ENCODE measurements around the gene RAB11FIP2.

Gene RAB11FIP2

DNA sequence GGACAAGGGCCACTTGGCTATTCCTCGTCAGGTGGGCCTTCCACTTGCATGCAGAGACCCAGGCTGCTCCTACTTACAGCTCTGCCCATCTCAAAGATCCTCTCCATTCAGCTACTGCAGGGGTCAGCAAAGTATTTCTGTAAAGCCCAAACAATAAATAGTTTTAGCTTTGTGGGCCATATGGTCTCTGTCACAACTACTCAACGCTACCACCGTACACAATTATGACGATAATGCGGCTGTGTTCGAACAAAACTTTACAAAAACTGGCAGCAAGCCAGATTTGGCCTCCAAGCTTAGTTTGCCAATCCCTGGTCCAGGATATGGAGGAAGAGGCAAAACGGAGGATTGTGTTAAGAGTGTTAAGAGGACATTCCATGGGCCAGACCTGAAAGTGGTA, 12.8 kb downstream of the RAB11FIP2 start:
- DNase-seq, result no peak

DNA sequence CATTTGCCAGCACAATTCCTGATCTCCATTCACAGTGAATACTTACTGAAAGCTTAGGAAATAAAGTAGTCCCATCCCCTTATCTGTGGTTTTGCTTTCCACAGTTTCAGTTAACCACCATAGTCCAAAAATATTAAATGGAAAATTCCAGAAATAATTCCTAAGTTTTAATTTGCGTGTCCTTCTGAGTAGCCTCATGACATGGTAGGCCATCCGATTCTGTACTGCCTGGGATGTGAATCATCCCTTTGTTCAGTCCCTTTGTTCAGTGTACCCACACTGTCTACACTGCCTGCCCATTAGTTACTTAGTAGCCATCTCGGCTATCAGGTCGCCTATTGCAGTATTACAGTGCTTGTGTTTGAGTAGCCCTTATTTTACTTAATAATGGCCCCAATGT, 14.2 kb downstream of the RAB11FIP2 start:
- no peak for DNase-seq

DNA sequence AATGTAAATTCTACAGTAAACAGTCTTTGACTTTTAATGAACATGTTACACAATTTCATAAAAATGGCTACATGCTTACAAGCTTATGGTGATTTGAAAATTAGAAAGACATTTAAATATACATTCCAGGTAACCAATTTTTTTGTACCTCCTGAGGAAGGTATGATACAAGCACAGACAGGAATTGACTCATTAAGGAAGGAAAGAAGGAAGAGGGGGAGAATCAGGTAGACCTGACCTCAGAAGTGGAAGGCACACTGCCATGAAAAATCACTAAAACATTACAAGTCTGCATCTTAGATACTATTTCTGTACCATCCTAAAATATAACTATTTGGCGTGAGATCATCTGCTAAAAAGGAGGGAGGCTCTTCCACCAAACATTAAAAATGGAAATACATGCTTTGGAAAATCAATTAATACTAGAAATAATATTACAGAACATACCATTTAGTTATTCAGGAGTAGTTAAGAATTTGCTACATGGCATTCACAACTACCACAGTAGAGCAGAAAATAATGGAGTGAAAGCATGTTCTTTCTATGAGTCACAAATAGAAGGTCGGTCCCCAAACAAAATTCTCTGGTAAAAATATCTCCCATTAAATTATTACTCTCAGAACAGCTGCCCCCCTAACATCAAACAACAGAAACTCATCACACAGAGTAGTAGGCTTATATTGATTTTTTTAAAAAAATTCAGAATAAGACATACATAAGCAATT, 15.2 kb downstream of the RAB11FIP2 start:
- no peak for DNase-seq

DNA sequence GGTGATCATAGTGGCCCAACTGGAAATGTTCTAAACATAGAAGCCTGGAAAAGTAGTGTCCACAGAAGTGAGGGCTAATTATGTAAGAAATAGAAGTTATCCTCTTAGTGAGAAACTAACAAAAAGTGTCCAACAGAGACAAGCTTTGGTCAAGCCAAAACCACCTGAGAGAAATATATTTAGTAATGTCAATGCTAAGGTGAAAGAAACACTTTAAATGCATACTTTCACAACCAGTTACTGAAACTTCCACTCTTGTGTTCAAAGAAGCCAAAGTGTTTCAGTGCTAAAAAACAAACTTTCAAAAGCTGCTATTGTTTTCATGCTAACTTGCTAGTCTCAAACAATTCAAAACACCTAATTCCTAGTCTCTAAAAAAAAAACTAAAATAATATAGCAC, 18.1 kb downstream of the RAB11FIP2 start:
- no peak for DNase-seq

DNA sequence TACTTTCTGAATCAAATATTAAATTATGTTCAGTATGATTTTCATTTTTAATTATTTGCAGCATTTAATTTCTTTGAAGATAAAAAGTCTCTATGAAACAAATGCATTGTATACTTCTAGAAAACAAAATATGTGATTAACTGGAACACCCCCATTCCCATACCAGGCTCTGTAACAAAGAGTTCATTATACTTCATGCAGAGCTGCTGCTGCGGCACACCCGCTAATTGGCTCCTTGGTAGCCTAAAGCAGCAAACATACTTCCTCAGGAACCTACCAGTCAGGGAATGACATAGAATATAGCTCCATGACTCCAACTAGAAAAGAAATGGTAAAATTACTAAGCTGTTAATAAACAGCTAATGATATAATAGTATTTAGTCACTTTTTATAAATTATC, 19.3 kb downstream of the RAB11FIP2 start:
- no peak for DNase-seq

DNA sequence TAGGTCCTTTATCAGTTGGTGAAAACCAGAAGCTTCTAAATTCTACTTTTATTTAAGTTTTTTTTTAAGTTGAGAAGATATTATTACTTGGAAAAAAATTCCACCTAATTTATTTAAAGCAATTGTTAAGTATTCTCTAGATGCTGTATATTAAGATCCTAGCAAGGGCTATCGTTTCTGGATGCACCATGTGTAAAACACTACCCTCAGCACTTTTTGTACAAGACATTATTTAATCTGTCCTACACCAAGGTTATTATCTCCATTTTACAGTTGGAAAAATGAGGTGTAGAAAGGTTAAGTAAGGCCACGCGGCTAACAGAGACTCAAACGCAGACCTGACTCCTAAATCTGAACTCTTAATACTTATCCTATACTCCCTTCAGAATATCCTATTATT, 19.8 kb downstream of the RAB11FIP2 start:
- DNase-seq, result no peak

DNA sequence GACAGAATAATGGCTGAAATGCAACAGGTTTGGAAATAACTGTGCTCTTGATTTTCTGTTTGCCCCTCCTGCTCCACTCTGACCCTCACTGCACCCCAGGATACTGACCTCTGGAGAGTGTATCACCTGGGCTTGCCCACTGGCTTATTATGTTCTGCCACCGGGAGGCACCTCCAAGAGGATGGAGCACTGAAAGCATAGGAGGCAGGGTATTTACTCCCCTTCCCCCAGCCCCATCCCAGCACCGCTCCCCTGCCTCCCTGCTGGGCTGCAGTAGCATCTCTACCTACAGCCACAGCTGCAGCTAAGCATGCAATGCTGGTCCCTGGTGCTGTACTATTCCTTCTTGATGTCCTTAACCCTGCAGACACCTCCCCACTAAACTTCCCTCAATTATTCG, 26.4 kb downstream of the RAB11FIP2 start:
- DNase-seq, result no peak

DNA sequence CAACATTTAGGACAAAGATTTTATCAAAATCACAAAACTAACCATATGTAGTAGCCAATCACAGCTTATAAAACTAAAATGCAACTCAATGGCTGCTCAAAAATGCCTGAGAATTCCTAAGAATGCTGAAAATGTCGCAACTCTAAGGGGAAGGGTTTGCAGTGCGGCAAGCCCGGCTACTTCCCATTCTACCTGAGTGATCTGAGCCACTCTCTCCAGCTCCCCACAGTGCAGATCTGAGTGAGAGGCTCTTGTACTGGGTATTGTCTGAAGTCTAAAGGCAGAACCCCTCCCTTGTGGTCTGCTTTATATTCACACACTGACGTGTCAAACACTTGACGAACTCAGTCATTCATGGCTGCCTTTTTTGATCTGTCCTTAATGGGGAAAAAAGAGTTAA, 28.9 kb downstream of the RAB11FIP2 start:
- no peak for DNase-seq

DNA sequence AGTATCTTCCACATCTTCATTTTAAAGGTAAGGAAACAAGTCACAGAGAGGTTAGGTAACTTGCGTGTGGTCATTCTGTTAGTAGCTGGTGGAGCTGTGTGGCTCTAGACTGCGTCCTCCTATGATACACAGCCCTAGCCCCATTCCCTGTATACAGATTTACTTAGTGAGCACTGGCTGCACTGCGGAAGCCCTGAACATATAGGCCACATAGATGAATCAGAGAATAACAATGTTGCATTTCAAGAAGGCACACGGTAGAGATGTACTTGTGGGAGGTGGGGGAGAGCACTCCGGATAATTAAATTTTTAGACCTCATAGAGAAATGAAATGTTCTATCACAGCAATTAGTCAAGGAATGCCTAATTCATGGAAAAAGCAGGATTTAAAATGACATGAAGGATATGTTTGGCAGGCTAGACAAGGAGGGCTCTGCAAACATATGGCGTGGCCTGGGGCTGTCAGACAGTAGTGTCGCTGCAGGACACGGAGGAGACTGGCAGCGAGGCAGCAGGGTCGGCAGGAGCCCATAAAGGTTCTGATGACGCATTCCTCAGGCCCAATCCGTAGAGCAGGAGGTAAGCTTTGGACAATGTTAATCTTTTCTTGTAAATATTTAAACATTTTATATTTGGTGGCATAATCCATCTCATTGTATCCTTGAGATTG, 29.5 kb downstream of the RAB11FIP2 start:
- DNase-seq, result no peak

DNA sequence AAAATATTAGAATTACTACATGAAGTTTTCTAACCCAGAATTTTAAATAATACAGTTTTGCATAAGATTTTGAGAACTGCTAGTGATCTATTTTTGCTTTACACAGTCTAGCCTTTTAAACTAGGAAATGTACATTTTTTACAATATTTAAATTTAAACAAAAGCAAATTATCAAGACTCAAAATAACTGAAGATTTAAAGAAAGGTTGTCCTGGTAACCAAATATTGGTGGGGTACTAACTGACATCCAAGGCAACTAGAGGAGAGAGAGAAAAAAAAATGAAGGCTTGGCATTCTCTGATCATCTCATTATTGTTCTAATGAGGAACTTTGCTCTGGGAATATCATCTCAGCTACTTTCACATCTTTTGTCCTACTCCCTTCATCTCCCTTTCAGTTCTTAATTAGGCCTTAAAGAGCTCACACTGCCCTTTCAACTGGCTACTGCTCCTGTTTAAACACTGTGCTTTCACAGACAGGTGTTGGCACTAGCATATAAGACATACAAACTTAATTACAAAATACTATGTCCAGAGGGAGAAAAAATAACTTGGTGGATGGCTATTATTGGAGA, 33.7 kb downstream of the RAB11FIP2 start:
- DNase-seq, result no peak

DNA sequence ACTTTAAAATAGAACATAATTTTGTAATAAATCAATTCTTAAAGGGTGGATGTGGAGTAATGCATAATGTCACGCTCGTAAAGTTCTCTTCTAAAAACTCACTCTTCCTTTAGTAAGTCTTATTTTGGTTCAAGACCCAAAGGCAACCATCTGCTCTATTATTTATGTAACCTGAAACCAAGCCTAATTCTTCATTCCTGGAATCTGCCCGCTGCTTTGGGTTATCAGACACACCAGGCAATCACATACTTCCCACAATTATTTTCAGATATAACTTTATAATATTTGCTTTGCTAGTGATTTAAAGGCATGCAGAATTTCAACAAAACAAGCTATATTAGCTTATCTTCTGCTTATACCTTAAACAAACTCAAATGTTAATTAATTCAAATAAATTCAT, 39.0 kb downstream of the RAB11FIP2 start:
- no peak for DNase-seq

DNA sequence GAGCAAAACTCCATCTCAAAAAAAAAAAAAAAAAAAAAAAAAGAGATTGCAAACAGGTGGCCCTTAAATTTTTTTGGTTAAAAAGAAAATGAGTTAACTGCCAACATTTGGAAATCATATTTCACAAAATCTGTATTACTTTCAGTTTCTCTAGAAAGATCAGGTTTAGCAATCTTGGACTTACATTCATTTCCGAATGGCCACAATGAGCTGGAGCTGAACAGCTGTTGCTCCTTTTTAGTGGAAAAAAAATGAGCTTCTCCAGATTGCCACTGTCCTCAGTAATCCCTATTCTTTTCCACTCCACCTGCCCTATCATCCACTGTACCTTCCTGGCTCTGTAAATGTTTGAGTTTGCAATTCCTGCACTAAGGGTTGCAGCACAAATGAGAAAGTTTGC, 43.6 kb downstream of the RAB11FIP2 start:
- DNase-seq, result no peak

DNA sequence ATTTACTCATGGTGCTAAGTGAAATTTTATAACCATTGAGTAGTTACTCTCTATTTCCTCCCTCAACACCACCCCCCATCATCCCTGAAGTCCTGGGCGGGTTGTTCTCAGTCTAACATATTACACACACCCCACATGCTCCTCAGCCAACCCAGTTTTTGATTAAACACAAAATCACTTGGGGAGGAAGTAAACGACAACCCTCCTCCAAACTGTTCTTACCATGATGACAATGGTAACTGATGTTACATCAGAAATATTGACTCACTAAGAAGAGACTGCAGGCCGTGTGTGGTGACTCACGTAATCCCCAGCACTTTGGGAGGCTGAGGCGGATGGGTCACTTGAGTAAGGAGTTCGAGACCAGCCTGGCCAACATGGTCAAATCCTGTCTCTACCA, 44.2 kb downstream of the RAB11FIP2 start:
- DNase-seq, result no peak

DNA sequence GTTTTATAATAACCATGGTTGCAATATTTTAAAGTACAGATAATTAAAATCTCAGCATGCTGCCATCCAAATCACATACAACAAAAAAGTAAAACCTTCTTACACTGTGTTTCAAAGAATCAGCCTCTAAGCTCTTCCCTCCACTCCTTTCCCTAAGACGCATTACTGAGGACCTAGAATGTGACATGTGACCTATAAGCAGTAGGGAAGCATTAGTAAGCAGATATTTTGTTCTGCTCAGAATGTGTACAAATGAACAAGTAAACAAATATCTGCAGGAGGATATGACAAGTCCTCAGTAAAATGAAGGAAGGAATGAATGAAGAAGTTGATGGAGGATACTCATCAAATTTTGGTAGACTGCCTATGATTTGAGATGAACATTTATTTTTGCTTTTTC, 49.1 kb downstream of the RAB11FIP2 start:
- DNase-seq, result no peak

DNA sequence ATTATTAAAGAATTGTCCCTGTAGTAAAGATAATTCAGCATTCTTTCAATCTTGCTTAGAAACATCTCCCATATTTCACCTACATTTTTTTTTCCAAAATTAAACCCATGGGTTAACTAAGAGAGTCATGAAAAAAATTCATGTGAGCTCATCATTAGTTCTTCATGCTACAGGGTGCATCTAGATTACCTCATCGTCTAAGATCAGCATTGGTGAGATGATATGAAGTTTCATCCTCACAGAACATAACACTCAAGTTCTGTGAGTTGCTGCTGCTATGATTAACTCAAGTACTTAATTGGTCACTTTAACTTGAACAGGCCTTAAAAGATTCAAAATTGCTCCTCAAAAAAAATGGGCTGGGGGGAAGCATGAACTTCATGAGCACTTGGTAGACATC, 50.0 kb downstream of the RAB11FIP2 start:
- no peak for DNase-seq

DNA sequence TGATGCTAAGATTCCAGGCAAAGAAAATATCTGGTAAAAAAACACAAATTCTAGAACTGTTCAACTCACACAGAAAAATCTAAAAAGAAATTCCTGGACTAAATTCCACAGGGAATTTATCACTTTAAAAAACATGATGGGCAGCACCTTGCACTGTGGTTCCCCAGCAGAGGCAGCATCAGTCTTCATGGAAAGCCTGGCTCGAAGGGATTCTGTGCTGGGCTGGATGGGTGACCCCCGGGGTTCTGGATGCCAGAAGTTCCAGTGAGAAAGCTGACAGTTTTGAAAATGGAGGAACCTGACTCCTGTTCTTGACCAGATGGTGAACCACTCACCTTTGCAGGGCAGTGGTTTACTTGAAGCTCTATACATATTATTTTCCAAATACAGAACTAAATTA, 52.0 kb downstream of the RAB11FIP2 start:
- DNase-seq, result no peak

DNA sequence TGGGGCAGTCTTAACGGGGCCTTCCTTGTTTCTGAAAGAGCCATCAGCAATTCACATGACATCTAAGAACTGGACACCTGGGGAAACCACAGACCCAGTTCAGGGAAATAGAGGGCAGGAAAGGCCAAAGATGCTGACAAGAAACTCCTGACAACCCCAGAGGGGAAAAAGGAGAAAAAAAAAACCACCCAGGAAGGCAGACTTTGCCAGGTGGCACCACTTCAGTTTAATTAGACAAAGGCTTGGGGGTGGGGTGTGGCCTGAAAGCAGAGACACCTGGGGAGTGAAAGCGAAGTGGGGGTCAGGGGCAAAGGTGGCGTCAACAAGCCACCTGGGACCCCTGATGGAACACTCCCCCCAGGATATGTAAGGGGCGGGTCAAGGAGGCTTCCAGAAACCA, 53.6 kb downstream of the RAB11FIP2 start:
- DNase-seq, result no peak

DNA sequence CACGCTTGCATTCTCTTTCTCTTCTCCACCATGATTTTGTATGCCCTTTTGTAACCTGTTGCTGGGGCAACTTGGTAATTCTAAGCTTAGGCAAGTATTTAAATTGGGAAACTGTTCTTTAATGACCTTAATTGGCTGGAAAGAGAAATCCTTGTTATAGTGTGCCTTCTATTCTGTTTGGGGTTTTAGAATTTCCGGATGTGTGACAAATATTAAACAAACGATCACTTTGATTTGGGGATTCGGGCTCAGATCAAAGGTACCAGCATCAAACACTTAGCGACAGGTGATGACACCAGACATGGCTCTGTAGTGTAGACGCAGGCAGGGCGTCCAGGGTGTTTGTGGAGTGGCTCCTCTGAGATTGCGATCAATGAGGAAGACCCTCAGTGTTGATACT, 55.0 kb downstream of the RAB11FIP2 start:
- no peak for DNase-seq

DNA sequence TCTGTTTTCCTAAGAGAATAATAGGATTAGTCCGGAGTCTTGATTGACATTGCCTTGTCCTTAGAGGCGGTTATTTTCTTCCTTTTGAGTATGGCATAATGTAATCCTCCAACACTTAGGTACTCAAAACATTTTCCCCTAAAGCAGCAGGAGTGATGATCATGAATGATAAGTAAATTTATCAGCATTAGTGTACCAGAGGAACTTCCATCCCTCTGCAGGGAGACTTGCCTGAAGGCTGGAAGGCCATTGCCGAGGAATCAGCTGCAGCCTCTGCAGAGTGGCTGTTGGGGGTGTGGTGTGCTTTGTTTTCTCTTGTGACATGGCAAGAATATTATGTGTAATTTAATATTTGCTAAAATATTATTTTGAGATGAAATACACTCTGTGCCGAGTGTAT, 56.8 kb downstream of the RAB11FIP2 start:
- DNase-seq, result no peak

DNA sequence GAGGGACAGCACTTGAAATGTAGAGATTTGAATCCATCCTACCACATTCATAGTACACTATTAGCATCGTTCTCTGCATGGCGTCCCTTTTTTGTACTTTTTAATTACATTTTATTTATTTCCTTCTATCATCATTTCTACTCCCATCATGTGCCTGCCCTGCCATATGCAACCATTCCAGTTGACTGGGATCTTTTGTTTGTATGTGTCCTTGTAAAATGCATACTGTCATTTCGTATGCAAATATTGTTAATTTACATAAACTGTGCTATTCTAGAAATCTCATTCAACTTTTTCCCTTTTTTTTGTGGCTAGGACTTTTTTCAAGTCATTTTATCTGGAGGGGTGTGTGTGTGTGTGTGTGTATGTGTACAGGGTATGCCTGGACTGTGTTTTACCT, 57.9 kb downstream of the RAB11FIP2 start:
- DNase-seq, result no peak

DNA sequence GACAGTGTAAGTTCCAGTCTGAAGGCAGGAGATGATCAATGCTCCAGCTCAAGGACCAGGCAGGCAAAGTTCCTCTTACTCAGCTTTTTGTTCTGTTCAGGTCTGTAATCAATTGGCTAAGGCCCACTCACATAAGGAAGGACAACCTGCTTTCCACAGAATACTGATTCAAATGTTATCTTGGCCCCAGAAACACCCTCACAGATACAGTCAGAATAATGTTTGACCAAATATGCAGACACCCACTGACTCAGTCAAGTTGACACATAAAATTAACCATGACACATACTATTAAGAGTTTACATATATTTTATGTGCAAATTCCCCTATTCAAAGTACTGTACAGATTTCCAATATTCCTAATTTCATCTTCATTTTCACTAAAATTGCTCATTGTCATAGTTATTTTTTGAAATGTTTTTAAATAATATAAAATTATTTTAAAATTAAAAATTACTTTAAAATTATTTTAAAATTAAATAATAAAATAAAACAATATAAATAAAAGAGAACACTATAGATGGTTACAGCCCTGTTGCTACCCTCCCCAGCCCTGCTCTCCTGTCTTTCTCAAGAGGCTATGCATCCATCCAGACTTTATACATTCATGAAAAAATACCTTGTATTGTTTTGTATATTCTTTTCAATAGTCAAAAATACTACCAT, 59.4 kb downstream of the RAB11FIP2 start:
- DNase-seq, result no peak

DNA sequence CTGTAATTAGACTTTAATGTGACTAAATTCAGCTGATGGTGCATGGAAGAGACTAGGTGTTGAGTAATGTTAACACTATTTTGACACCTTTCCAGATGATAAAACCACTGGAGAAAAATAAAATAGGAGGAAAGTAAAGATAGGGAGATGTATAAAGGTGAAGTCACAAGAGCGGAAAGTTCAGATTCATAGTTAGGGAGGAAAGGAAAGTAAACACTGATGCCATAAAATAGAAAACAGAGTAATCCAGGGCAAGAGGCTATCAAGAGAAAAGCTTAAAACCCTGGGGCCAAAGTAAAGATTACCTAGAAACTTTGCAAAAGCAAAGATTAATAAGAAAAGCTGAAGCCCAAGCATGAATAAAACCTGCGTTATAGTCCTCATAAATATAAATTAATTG, 62.8 kb downstream of the RAB11FIP2 start:
- DNase-seq, result no peak

DNA sequence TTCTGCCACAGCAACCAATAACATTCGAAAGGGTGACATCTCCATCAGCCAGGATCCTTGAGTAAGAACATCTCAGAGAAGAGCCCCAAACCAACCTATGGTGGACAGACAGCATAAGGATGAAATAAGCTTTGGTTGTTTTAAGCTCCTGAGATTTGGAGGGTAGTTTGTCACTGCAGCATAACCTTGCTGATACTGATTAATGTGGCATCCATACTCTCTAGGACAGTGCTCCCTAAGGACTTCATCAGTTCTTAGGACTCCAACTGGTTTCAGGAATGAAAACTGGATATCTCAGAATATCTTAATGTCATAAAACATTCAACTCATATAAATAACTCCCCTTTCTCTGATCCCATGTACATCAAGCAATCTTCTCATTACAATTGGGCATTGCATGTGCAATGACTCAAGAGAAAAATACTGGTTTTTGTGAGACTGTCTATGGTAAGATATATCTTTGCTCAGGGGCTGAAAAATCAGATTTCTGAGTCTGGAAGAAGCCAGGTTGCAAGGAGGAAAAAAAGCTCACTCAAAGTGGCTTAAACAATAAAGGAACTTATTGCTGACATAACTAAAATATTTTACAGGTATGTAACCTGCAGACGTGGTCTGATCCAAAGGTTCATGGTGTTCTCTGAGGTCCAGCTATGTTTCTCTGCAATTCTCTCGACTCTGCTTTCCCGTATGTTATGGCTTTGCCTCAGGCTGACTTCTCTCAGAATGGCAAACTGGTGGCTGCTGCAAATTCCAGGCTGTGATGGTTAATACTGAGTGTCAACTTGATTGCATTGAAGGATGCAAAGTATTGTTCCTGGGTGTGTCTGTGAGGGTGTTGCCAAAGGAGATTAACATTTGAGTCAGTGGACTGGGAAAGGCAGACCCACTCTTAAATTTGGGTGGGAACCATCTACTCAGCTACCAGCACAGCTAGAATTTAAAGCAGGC, 65.7 kb downstream of the RAB11FIP2 start:
- DNase-seq, result no peak
